Keratinocyte (primary cell): Measurements from ENCODE around the gene SKI. TPM values are rescaled to one million over a fixed set of nuclear protein-coding genes. Genes with fewer than 3 reads are reported as not detected.

Source experiments
- DNase-seq: peaks from one replicate; pipeline ENCODE4 v3.0.0-alpha.2; 2011; ENCODE audit warnings: low read depth, missing footprints, low spot score
- FAIRE-seq: peaks from 2 replicates; lab custom pipeline; 2011; peaks lifted over from hg19 to GRCh38; lab: Jason Lieb, UNC
- H2AFZ ChIP-seq: 2 replicates; pipeline ENCODE4 v1.6.0; 2012; ENCODE audit warnings: low read length, control low read depth, inconsistent platforms; ENCODE audit not compliant: control insufficient read depth
- H3K27ac ChIP-seq: 2 replicates; pipeline ENCODE4 v1.5.1; 2011; ENCODE audit warnings: low read length; ENCODE audit not compliant: control insufficient read depth, insufficient read depth
- H3K27me3 ChIP-seq: 3 replicates; pipeline ENCODE4 v1.6.0; 2011; ENCODE audit warnings: low read length; ENCODE audit not compliant: control insufficient read depth, insufficient read depth; ENCODE audit errors: extremely low read depth
- H3K36me3 ChIP-seq, 2 experiments: 2 replicates in 1 of 2; 3 replicates in 1 of 2; pipeline ENCODE4 v1.5.1; 2011; ENCODE audit warnings: low read length in 2 of 2, mild to moderate bottlenecking in 1 of 2; ENCODE audit not compliant: control insufficient read depth in 2 of 2, insufficient read depth in 2 of 2; ENCODE audit errors: extremely low read depth in 1 of 2
- H3K4me1 ChIP-seq: 3 replicates; pipeline ENCODE4 v1.5.1; 2011; ENCODE audit warnings: low read length; ENCODE audit not compliant: control insufficient read depth, insufficient read depth; ENCODE audit errors: extremely low read depth
- H3K4me2 ChIP-seq: 3 replicates; pipeline ENCODE4 v1.6.0; 2011; ENCODE audit warnings: low read depth, low read length; ENCODE audit not compliant: control insufficient read depth, insufficient read depth; ENCODE audit errors: extremely low read depth
- H3K4me3 ChIP-seq, 3 experiments: fragments of 200-600 bp in 1 of 3; sonication (generic) in 1 of 3; 2 replicates in 2 of 3; 3 replicates in 1 of 3; pipeline ENCODE4 v1.5.1; 2011 to 2016; ENCODE audit warnings: low read length in 3 of 3, mild to moderate bottlenecking in 3 of 3, control low read depth in 2 of 3, inconsistent platforms in 1 of 3, low read depth in 1 of 3, mixed read lengths in 1 of 3, mixed run types in 1 of 3, moderate library complexity in 1 of 3; ENCODE audit not compliant: control insufficient read depth in 2 of 3, insufficient read depth in 2 of 3; ENCODE audit errors: extremely low read depth in 1 of 3
- H3K79me2 ChIP-seq: 2 replicates; pipeline ENCODE4 v1.6.0; 2012; ENCODE audit warnings: low read length; ENCODE audit not compliant: control insufficient read depth, insufficient read depth
- H3K9ac ChIP-seq: 3 replicates; pipeline ENCODE4 v1.6.0; 2011; ENCODE audit warnings: low read length; ENCODE audit not compliant: control insufficient read depth, insufficient read depth; ENCODE audit errors: extremely low read depth
- H3K9me1 ChIP-seq: 3 replicates; pipeline ENCODE4 v1.6.0; 2011; ENCODE audit warnings: low read length; ENCODE audit not compliant: control insufficient read depth, insufficient read depth; ENCODE audit errors: extremely low read depth
- H3K9me3 ChIP-seq: 2 replicates; pipeline ENCODE4 v1.5.1; 2012; ENCODE audit warnings: low read depth, low read length; ENCODE audit not compliant: control insufficient read depth
- H4K20me1 ChIP-seq: 3 replicates; pipeline ENCODE4 v1.6.0; 2011; ENCODE audit warnings: low read length; ENCODE audit not compliant: control insufficient read depth, insufficient read depth; ENCODE audit errors: extremely low read depth
- CTCF ChIP-seq, 3 experiments: IDR thresholded peaks in 1 of 3; conservative IDR thresholded peaks in 1 of 3; optimal IDR thresholded peaks in 1 of 3; 2 replicates in 2 of 3; 3 replicates in 1 of 3; pipeline versions ENCODE3 to v1.5.1; 2011; ENCODE audit warnings: low read length in 3 of 3, mild to moderate bottlenecking in 3 of 3, moderate library complexity in 2 of 3, control low read depth in 1 of 3, inconsistent platforms in 1 of 3; ENCODE audit not compliant: insufficient read depth in 2 of 3; ENCODE audit errors: extremely low read depth in 1 of 3
- EZH2 ChIP-seq: IDR thresholded peaks from one replicate; pipeline ENCODE4 v1.6.1; 2012; ENCODE audit warnings: inconsistent platforms, mild to moderate bottlenecking, low read length, moderate library complexity
- dilution Hi-C: fragments of 300-500 bp; cut with MboI; formaldehyde crosslinking; loops from one replicate; pipeline ENCODE4 v1.7.0; 2020; ENCODE audit warnings: low sequenced_read_pairs; ENCODE audit not compliant: extremely low pct_ligation_motif_present
- polyA plus RNA-seq, 5 experiments: library from polyadenylated mRNA; depleted of rRNA in 3 of 5; stranded (reverse) in 3 of 5; stranded (forward) in 1 of 5; unstranded in 1 of 5; fragments of >200 nt; gene quantifications; 1 replicate in 1 of 5; 2 replicates in 3 of 5; 3 replicates in 1 of 5; pipeline versions ENCODE4 v1.2.1 to v1.2.3, GENCODE V29; 2011 to 2012; ENCODE audit warnings: missing spikeins in 2 of 5, low read depth in 1 of 5, low replicate concordance in 1 of 5

SKI gene
- polyA plus RNA-seq, 1 donor (not counting 4 experiments of a cell fraction or from before 2014, with no cell fraction given) = 4.8 TPM

- no peak for FAIRE-seq
- Histone ChIP-seq H3K4me1 (peaks cover 8% of the 10 kb centered on the region), H2AFZ (no peak overlapping the region), H3K79me2 (no peaks in the 10 kb centered on the region), H3K36me3 (no peaks in the 10 kb centered on the region), H4K20me1 (no peaks in the 10 kb centered on the region), H3K4me3 (no peak overlapping the region), H3K4me2 (no peak overlapping the region), H3K9me3 (no peaks in the 10 kb centered on the region), H3K9me1 (no peaks in the 10 kb centered on the region), H3K27me3 (peaks cover 14% of the 10 kb centered on the region), H3K9ac (no peak overlapping the region), H3K27ac (no peak overlapping the region)
- dilution Hi-C loops = no loop called here
- DNase-seq = no peak
- TF ChIP-seq EZH2 = no peak
- TF ChIP-seq CTCF (optimal IDR thresholded peaks at IDR 0.05 in 1 of 3, IDR thresholded peaks at IDR 0.05 in 1 of 3, conservative IDR thresholded peaks at IDR 0.05 in 1 of 3; ENCODE audit: extremely low read depth in 1 of 3, insufficient read depth in 2 of 3, low read length in 3 of 3) = no peak
Observed at GRCh38 chr1:2347896-2348295, 119.8 kb downstream of the SKI start.

GRCh38 chr1:2348346-2349325, 120.5 kb downstream of the SKI start:
- no peaks in the 10 kb centered on the region for H3K79me2 ChIP-seq
- no peak overlapping the region for H2AFZ ChIP-seq
- H3K9me1 ChIP-seq = no peaks in the 10 kb centered on the region
- DNase-seq (no peak), FAIRE-seq (no peak)
- H3K4me3 ChIP-seq = no peak overlapping the region
- dilution Hi-C loops = no loop called here
- H3K27ac ChIP-seq = no peak overlapping the region
- H3K27me3 ChIP-seq = peaks cover 21% of the 10 kb centered on the region
- no peaks in the 10 kb centered on the region for H3K9me3 ChIP-seq
- H3K9ac ChIP-seq = no peak overlapping the region
- peaks cover 8% of the 10 kb centered on the region for H3K4me1 ChIP-seq
- no peak for TF ChIP-seq EZH2
- no peak for TF ChIP-seq CTCF (optimal IDR thresholded peaks at IDR 0.05 in 1 of 3, IDR thresholded peaks at IDR 0.05 in 1 of 3, conservative IDR thresholded peaks at IDR 0.05 in 1 of 3; ENCODE audit: extremely low read depth in 1 of 3, insufficient read depth in 2 of 3, low read length in 3 of 3)
- H4K20me1 ChIP-seq = no peaks in the 10 kb centered on the region
- H3K4me2 ChIP-seq = no peak overlapping the region
- no peaks in the 10 kb centered on the region for H3K36me3 ChIP-seq
